ENCODE results near the gene ZNF143. TPM values are rescaled to one million over a fixed set of nuclear protein-coding genes. Genes with fewer than 3 reads are reported as not detected.

The ZNF143 gene
- total and polyA plus RNA-seq, 2 of the 13 experiments (the other 11 are each of a cell fraction or from before 2014, with no cell fraction given) = 22.4 to 35.6 TPM

DNA sequence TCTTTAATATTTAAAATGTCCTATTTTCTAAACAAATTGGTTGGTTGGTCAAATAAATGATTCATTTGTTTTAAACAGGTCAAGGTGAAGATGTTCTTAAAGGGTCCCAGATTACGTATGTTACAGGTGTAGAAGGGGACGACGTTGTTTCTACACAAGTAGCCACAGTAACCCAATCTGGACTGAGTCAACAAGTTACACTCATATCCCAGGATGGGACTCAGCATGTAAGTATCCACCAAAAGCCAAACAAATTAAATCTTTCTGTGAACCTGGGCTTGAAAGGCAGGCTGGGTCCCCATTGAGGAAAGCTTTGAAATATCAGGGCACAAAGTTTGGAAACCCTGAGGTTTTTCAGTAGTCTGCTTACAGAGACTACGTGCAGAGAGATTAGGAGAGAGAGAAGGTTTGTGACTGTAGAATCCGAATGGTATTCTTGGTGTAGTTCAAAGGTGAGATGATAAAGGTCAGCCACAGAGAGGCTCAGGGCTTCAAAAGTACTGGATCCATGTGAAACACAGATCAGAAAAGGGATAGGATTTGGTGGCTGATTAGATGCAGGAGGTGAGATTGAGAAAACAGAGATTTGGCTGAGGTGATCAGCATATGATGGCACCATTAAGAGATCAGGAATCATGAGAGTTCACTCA, 51.7 kb downstream of the ZNF143 start (continued):
- TF ChIP-seq, protein P1, sequence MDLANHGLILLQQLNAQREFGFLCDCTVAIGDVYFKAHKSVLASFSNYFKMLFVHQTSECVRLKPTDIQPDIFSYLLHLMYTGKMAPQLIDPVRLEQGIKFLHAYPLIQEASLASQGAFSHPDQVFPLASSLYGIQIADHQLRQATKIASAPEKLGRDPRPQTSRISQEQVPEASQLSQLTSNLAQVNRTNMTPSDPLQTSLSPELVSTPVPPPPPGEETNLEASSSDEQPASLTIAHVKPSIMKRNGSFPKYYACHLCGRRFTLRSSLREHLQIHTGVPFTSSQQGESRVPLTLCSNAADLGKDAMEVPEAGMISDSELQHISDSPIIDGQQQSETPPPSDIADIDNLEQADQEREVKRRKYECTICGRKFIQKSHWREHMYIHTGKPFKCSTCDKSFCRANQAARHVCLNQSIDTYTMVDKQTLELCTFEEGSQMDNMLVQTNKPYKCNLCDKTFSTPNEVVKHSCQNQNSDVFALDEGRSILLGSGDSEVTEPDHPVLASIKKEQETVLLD (CRISPR knock-in tag; IDR thresholded peaks at IDR 0.05; ENCODE audit: low read depth) = no peak
- TF ChIP-seq ZNF547 (CRISPR knock-in tag; IDR thresholded peaks at IDR 0.05) (no peak), TEAD2 (CRISPR knock-in tag; IDR thresholded peaks at IDR 0.05) (no peak), ZMYM3 (CRISPR knock-in tag; IDR thresholded peaks at IDR 0.05) (peak; percentile 34; the same call in 1 of the 2 replicates), KMT2A (CRISPR knock-in tag; IDR thresholded peaks at IDR 0.05) (0 out of 2 replicates have a peak, but pooled peaks have one; percentile 7), ZNF3 (CRISPR knock-in tag; IDR thresholded peaks at IDR 0.05) (no peak), SIX1 (CRISPR knock-in tag; IDR thresholded peaks at IDR 0.05; ENCODE audit: borderline replicate concordance) (peak; percentile 75), TEAD3 (CRISPR knock-in tag; optimal IDR thresholded peaks at IDR 0.05; ENCODE audit: borderline replicate concordance) (peak; percentile 15), ZFYVE20 (CRISPR knock-in tag; IDR thresholded peaks at IDR 0.05; ENCODE audit: borderline replicate concordance, low read depth) (no peak), HNF4G (IDR thresholded peaks at IDR 0.05; ENCODE audit: borderline replicate concordance, low read depth, low read length) (peak; percentile 58; the same call in 1 of the 2 replicates), HNF4G (CRISPR knock-in tag; IDR thresholded peaks at IDR 0.05; ENCODE audit: borderline replicate concordance, low read depth) (no peak), SRSF1 (optimal IDR thresholded peaks at IDR 0.05; ENCODE audit: low read depth, low read length) (no peak), EP300 (IDR thresholded peaks at IDR 0.05; ENCODE audit: low read depth in 2 of 2, low read length in 2 of 2) (peak in 1 of 2 experiments; percentile 6; a peak in 1 of 4 replicates), EP300 (CRISPR knock-in tag; IDR thresholded peaks at IDR 0.05; ENCODE audit: borderline replicate concordance) (no peak)
- TF ChIP-seq, protein P2, sequence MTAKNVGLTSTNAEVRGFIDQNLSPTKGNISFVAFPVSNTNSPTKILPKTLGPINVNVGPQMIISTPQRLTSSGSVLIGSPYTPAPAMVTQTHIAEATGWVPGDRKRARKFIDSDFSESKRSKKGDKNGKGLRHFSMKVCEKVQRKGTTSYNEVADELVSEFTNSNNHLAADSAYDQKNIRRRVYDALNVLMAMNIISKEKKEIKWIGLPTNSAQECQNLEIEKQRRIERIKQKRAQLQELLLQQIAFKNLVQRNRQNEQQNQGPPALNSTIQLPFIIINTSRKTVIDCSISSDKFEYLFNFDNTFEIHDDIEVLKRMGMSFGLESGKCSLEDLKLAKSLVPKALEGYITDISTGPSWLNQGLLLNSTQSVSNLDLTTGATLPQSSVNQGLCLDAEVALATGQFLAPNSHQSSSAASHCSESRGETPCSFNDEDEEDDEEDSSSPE (CRISPR knock-in tag; IDR thresholded peaks at IDR 0.05) = peak; percentile 39
- TF ChIP-seq, protein P3, sequence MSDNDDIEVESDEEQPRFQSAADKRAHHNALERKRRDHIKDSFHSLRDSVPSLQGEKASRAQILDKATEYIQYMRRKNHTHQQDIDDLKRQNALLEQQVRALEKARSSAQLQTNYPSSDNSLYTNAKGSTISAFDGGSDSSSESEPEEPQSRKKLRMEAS (IDR thresholded peaks at IDR 0.05) = peak; percentile 41; the same call in 1 of the 2 replicates
- TF ChIP-seq, protein P4, sequence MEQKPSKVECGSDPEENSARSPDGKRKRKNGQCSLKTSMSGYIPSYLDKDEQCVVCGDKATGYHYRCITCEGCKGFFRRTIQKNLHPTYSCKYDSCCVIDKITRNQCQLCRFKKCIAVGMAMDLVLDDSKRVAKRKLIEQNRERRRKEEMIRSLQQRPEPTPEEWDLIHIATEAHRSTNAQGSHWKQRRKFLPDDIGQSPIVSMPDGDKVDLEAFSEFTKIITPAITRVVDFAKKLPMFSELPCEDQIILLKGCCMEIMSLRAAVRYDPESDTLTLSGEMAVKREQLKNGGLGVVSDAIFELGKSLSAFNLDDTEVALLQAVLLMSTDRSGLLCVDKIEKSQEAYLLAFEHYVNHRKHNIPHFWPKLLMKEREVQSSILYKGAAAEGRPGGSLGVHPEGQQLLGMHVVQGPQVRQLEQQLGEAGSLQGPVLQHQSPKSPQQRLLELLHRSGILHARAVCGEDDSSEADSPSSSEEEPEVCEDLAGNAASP (CRISPR knock-in tag; IDR thresholded peaks at IDR 0.05; ENCODE audit: borderline replicate concordance) = no peak
